GM12875 (cell line): ENCODE measurements around the gene FMR1NB.

ENCODE experiments used
- H3K4me3 ChIP-seq: one replicate; pipeline ENCODE4 v1.5.1; 2011; ENCODE audit warnings: low read depth, low read length, control low read depth
- TF ChIP-seq, protein P1 (sequence below): IDR thresholded peaks from 2 replicates; pipeline ENCODE4 v1.5.1; 2011; ENCODE audit warnings: low read depth, mild to moderate bottlenecking, control low read depth, inconsistent platforms, low read length, moderate library complexity, borderline replicate concordance; ENCODE audit not compliant: insufficient read depth

FMR1NB gene

GRCh38 chrX:147953976-147954375 is 27.2 kb upstream of the FMR1NB start:
- H3K4me3 ChIP-seq, result no peak overlapping the region
- TF ChIP-seq, protein P1, sequence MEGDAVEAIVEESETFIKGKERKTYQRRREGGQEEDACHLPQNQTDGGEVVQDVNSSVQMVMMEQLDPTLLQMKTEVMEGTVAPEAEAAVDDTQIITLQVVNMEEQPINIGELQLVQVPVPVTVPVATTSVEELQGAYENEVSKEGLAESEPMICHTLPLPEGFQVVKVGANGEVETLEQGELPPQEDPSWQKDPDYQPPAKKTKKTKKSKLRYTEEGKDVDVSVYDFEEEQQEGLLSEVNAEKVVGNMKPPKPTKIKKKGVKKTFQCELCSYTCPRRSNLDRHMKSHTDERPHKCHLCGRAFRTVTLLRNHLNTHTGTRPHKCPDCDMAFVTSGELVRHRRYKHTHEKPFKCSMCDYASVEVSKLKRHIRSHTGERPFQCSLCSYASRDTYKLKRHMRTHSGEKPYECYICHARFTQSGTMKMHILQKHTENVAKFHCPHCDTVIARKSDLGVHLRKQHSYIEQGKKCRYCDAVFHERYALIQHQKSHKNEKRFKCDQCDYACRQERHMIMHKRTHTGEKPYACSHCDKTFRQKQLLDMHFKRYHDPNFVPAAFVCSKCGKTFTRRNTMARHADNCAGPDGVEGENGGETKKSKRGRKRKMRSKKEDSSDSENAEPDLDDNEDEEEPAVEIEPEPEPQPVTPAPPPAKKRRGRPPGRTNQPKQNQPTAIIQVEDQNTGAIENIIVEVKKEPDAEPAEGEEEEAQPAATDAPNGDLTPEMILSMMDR, result no peak

GRCh38 chrX:147957291-147957690 is 23.8 kb upstream of the FMR1NB start:
- TF ChIP-seq, protein P1, result no peak
- no peak overlapping the region for H3K4me3 ChIP-seq

- TF ChIP-seq, protein P1, result no peak
- no peak overlapping the region for H3K4me3 ChIP-seq
Observed at GRCh38 chrX:147958291-147958690, 22.8 kb upstream of the FMR1NB start.

GRCh38 chrX:147960722-147961121 is 20.4 kb upstream of the FMR1NB start:
- TF ChIP-seq, protein P1, result no peak
- no peak overlapping the region for H3K4me3 ChIP-seq

GRCh38 chrX:147962476-147962875 is 18.7 kb upstream of the FMR1NB start:
- TF ChIP-seq, protein P1, result no peak
- no peak overlapping the region for H3K4me3 ChIP-seq

DNA sequence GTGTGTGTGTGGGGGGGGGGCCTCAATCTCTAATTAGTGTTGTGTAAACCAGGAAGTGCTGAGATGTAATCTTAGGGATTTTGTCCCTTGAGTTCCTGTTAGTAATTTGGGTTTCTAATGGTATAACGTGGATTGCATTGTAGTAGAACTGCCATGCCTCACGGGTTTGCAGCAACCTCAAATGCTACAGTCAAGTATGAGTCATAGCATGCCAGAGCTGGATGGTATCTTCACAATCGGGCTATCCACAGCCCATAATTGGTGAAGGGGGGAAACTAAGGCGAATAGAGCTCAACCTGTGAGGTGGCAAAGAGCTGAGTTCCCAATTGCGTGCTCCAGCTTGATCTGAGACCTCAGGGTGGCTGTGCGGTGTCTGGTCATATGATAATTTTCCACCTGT is 2.2 kb upstream of the FMR1NB start:
- H3K4me3 ChIP-seq, result no peak overlapping the region
- TF ChIP-seq, protein P1, result no peak

DNA sequence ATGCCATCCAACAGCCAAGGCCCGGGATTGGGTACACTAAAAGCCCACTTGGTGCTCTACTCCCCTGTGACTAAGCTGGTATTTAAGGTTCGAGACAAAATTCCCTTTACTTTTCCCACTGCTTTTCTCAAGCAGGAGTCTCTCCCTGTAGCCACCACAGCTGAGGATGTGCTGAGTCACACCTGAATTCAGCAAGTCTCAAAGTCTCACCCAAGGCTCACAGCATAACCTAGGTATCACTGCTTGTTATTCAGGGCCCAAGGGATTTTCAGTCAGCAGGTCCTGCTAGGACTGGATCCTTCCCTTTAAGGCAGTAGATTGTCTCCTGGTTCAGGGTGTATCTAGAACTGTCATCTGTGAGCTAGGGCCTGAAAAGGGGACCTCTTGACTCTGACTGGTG is 39.2 kb downstream of the FMR1NB start:
- H3K4me3 ChIP-seq, result no peak overlapping the region
- TF ChIP-seq, protein P1, result no peak
